SU-DHL-6 (cell line): Measurements from ENCODE around the gene WNT3A.

Source experiments
- H2AFZ ChIP-seq: fragments of 200-600 bp; sonication (generic); 2 replicates; pipeline ENCODE4 v1.6.1; 2014; ENCODE audit warnings: low read depth, mild to moderate bottlenecking, moderate library complexity, mixed read lengths, antibody characterized with exemption, low read length; ENCODE audit not compliant: severe bottlenecking
- H3F3A ChIP-seq: fragments of 200-600 bp; shearing (Covaris generic); 2 replicates; pipeline ENCODE4 v1.6.0; 2016; ENCODE audit warnings: antibody characterized with exemption, mild to moderate bottlenecking; ENCODE audit not compliant: insufficient read depth
- H3K27ac ChIP-seq: fragments of 200-600 bp; sonication (generic); 2 replicates; pipeline ENCODE4 v1.5.1; 2016; ENCODE audit warnings: low read depth, mild to moderate bottlenecking, low read length, moderate library complexity, mixed read lengths
- H3K27me3 ChIP-seq: fragments of 200-600 bp; sonication (generic), shearing (Covaris generic); 2 replicates; pipeline ENCODE4 v1.6.0; 2014; ENCODE audit warnings: mild to moderate bottlenecking, low read length
- H3K36me3 ChIP-seq: fragments of 200-600 bp; sonication (generic); 2 replicates; pipeline ENCODE4 v1.6.1; 2014; ENCODE audit warnings: mild to moderate bottlenecking, low read length, mixed read lengths
- H3K4me2 ChIP-seq: fragments of 300-600, 200-600 bp; shearing (Covaris generic), sonication (generic); 2 replicates; pipeline ENCODE4 v1.6.0; 2014; ENCODE audit warnings: low read length, low read depth, mild to moderate bottlenecking; ENCODE audit not compliant: poor library complexity, severe bottlenecking
- H3K4me3 ChIP-seq: fragments of 200-600 bp; sonication (generic); 2 replicates; pipeline ENCODE4 v1.5.1; 2014; ENCODE audit warnings: antibody characterized with exemption, low read length, mild to moderate bottlenecking, mixed read lengths; ENCODE audit not compliant: insufficient read depth, poor library complexity, severe bottlenecking
- H3K79me2 ChIP-seq: fragments of 200-600 bp; sonication (generic); 2 replicates; pipeline ENCODE4 v1.6.1; 2014; ENCODE audit warnings: mild to moderate bottlenecking, low read length, moderate library complexity; ENCODE audit not compliant: insufficient read depth
- H3K9ac ChIP-seq: fragments of 200-600 bp; sonication (generic); 2 replicates; pipeline ENCODE4 v1.7.0; 2014; ENCODE audit warnings: mild to moderate bottlenecking, low read length
- H3K9me2 ChIP-seq: fragments of 200-600 bp; sonication (generic); replicated peaks from 2 replicates; pipeline ENCODE4 v1.6.1; 2014; ENCODE audit warnings: low read length; ENCODE audit not compliant: insufficient read depth
- H3K9me3 ChIP-seq: fragments of 200-600 bp; sonication (generic); 2 replicates; pipeline ENCODE4 v1.6.1; 2014; ENCODE audit warnings: low read length, mixed read lengths; ENCODE audit not compliant: insufficient read depth
- H4K20me1 ChIP-seq: fragments of 200-600 bp; sonication (generic); 2 replicates; pipeline ENCODE4 v1.6.1; 2014; ENCODE audit warnings: low read depth, mild to moderate bottlenecking, antibody characterized with exemption, low read length, moderate library complexity, mixed read lengths
- CTCF ChIP-seq: fragments of 200-600 bp; sonication (generic); IDR thresholded peaks from one replicate; pipeline ENCODE4 v1.5.1; 2017; ENCODE audit warnings: antibody characterized with exemption, mild to moderate bottlenecking, low read length, moderate library complexity; ENCODE audit not compliant: insufficient read depth, poor library complexity, severe bottlenecking
- EZH2phosphoT487 ChIP-seq: fragments of 200-600 bp; sonication (generic), shearing (Covaris generic); conservative IDR thresholded peaks from 2 replicates; pipeline ENCODE4 v1.6.1; 2018; ENCODE audit warnings: mild to moderate bottlenecking, antibody characterized with exemption, low read length, moderate library complexity, mixed read lengths

The WNT3A gene

DNA sequence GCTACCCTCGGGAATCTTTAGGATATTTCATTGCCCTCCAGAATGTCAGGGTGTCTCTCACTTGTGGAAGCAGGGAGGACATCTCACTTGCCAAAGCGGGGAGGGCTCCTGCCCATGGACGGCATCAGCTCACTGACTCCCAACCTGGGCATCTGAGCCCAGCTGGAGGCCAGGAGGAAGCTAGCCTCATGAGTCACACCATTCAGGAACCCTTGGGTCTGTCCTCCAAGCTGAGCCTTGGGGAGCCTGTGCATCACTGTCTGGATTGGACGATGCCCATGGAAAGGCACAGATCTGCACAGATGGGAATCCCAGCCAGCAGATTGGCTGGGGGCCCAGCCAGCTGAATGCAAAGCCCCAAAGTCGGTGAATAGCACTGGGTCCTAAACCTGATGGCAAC lies 25.2 kb downstream of the WNT3A start:
- no peaks in the 10 kb centered on the region for H3K9me2 ChIP-seq
- H3K9me3 ChIP-seq: no peaks in the 10 kb centered on the region
- no peaks in the 10 kb centered on the region for H3K27me3 ChIP-seq
- TF ChIP-seq EZH2phosphoT487 (no peak), CTCF (no peak)
- H3K4me2 ChIP-seq: no peak overlapping the region
- no peaks in the 10 kb centered on the region for H4K20me1 ChIP-seq
- H2AFZ ChIP-seq: no peak overlapping the region
- H3K27ac ChIP-seq: no peak overlapping the region
- H3K4me3 ChIP-seq: no peak overlapping the region
- no peak overlapping the region for H3K9ac ChIP-seq
- no peaks in the 10 kb centered on the region for H3K79me2 ChIP-seq
- H3F3A ChIP-seq: no peaks in the 10 kb centered on the region
- H3K36me3 ChIP-seq: no peaks in the 10 kb centered on the region

- no peaks in the 10 kb centered on the region for H3K79me2 ChIP-seq
- H4K20me1 ChIP-seq: no peaks in the 10 kb centered on the region
- no peaks in the 10 kb centered on the region for H3F3A ChIP-seq
- TF ChIP-seq EZH2phosphoT487: no peak
- TF ChIP-seq CTCF: no peak
- no peak overlapping the region for H3K9ac ChIP-seq
- H3K4me3 ChIP-seq: no peak overlapping the region
- H3K36me3 ChIP-seq: no peaks in the 10 kb centered on the region
- no peak overlapping the region for H2AFZ ChIP-seq
- no peaks in the 10 kb centered on the region for H3K9me3 ChIP-seq
- no peak overlapping the region for H3K4me2 ChIP-seq
- no peaks in the 10 kb centered on the region for H3K27me3 ChIP-seq
- H3K9me2 ChIP-seq: no peaks in the 10 kb centered on the region
- no peak overlapping the region for H3K27ac ChIP-seq
Observed at GRCh38 chr1:228033376-228033775, 26.6 kb downstream of the WNT3A start.

- Histone ChIP-seq H3F3A (no peaks in the 10 kb centered on the region), H3K27ac (no peak overlapping the region), H3K9ac (no peak overlapping the region), H3K36me3 (no peaks in the 10 kb centered on the region), H3K9me2 (no peaks in the 10 kb centered on the region), H3K79me2 (no peaks in the 10 kb centered on the region), H3K4me2 (no peak overlapping the region), H3K9me3 (no peaks in the 10 kb centered on the region), H2AFZ (no peak overlapping the region), H3K4me3 (no peak overlapping the region), H3K27me3 (no peaks in the 10 kb centered on the region), H4K20me1 (no peaks in the 10 kb centered on the region)
- TF ChIP-seq CTCF (no peak), EZH2phosphoT487 (no peak)
Observed at GRCh38 chr1:228034954-228035837, 28.4 kb downstream of the WNT3A start.
